DND-41 (cell line): ENCODE results near the gene IQCM.

ENCODE experiments used
- CTCF ChIP-seq: IDR thresholded peaks from 2 replicates; pipeline ENCODE4 v1.5.1; 2012; ENCODE audit warnings: borderline replicate concordance, low read length, moderate library complexity, mild to moderate bottlenecking; ENCODE audit not compliant: poor library complexity, severe bottlenecking; ENCODE audit errors: extremely low read depth
- EZH2 ChIP-seq: IDR thresholded peaks from 3 replicates; pipeline ENCODE4 v1.6.1; 2012; ENCODE audit warnings: borderline replicate concordance, low read depth, mild to moderate bottlenecking, moderate library complexity, low read length, inconsistent platforms; ENCODE audit not compliant: severe bottlenecking

GRCh38 chr4:149595500-149595899 is 220.1 kb downstream of the IQCM start:
- TF ChIP-seq CTCF (no peak), EZH2 (no peak)
